Calu3 (cell line): ENCODE data around the gene SPRYD4. TPM values are rescaled to one million over a fixed set of nuclear protein-coding genes. Genes with fewer than 3 reads are reported as not detected.

Source experiments
- BruUV-seq: library from RNA; stranded (reverse); fragments of 400-500 nt; replicated peaks from 2 replicates; lab custom pipeline; 2021; lab: Mats Ljungman, UMichigan
- CTCF ChIA-PET: fragments of 300-600 bp; sonication (Branson Sonifier 250); formaldehyde crosslinking; loops from one replicate; lab custom pipeline; 2022; ENCODE audit warnings: antibody characterized with exemption; lab: Charles Lee
- DNase-seq: peaks from one replicate; pipeline ENCODE4 v3.0.0; 2022
- H3K27ac Mint-ChIP-seq: one replicate; pipeline ENCODE4 v1.8.0; 2022; ENCODE audit warnings: mixed read lengths; ENCODE audit not compliant: unreplicated experiment
- H3K27me3 Mint-ChIP-seq: one replicate; pipeline ENCODE4 v1.8.0; 2022; ENCODE audit warnings: mixed read lengths; ENCODE audit not compliant: unreplicated experiment
- H3K36me3 Mint-ChIP-seq: one replicate; pipeline ENCODE4 v1.8.0; 2022; ENCODE audit warnings: mild to moderate bottlenecking, moderate library complexity, mixed read lengths; ENCODE audit not compliant: insufficient read depth, unreplicated experiment
- H3K4me1 Mint-ChIP-seq: one replicate; pipeline ENCODE4 v1.8.0; 2022; ENCODE audit warnings: mild to moderate bottlenecking, low read depth, mixed read lengths; ENCODE audit not compliant: unreplicated experiment
- H3K4me3 Mint-ChIP-seq: one replicate; pipeline ENCODE4 v1.8.0; 2022; ENCODE audit warnings: mild to moderate bottlenecking, low read depth, moderate library complexity, mixed read lengths; ENCODE audit not compliant: unreplicated experiment
- H3K9me3 Mint-ChIP-seq: one replicate; pipeline ENCODE4 v1.8.0; 2022; ENCODE audit warnings: low read depth, mixed read lengths; ENCODE audit not compliant: unreplicated experiment
- CTCF ChIP-seq: fragments of 200-600 bp; IDR thresholded peaks from one replicate; pipeline ENCODE4 v1.8.0; 2022; ENCODE audit warnings: antibody characterized with exemption; ENCODE audit not compliant: unreplicated experiment
- intact Hi-C: fragments of 100-400 bp; cut with micrococcal nuclease; formaldehyde crosslinking; loops from one replicate; pipeline ENCODE4 v1.10.0; 2022; ENCODE audit not compliant: unreplicated experiment
- total RNA-seq: library from RNA; stranded (reverse); gene quantifications from 2 replicates; pipeline ENCODE4 v1.2.3, GENCODE V29; 2022

Gene SPRYD4
- total RNA-seq, 1 experiment from 2014 or later = 6.1 TPM

DNA sequence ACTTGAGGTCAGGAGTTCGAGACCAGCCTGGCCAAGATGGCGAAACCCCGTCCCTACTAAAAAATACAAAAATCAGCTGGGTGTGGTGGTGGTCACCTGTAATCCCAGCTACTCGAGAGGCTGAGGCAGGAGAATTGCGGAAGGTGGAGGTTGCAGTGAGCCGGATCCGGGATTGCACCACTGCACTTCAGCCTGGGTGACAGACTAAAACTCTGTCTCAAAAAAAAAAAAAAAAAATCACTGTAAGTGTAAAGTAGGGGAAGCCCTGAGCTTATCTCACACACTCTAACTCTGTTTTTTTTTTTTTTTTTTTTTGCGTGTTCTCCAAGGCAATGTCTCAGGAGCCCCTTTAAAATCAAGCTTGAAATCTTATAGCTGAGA lies 52.8 kb downstream of the SPRYD4 start:
- CTCF ChIA-PET = interaction anchor here (0.6 to 2.0 kb wide), 16 partner anchors 11 to 591 kb away, joined by 3 to 21 read pairs (median 4); no protein-coding TSS in a partner anchor

GRCh38 chr12:56521590-56522371 lies 53.4 kb downstream of the SPRYD4 start, which contains the start of gene RBMS2:
Gene RBMS2 (plus strand): TSS chr12:56521820. CDS start chr12:56522024, 204 bp downstream.
- H3K4me1 Mint-ChIP-seq = peaks cover 52% of the 10 kb centered on the region
- intact Hi-C loops = no loop called here
- H3K4me3 Mint-ChIP-seq = peak within 1 kb of the TSS; percentile 77
- H3K9me3 Mint-ChIP-seq = no peaks in the 10 kb centered on the region
- no peaks in the 10 kb centered on the region for H3K27me3 Mint-ChIP-seq
- no TSS peak for BruUV-seq
- DNase-seq = peak; percentile 81
- H3K27ac Mint-ChIP-seq = peak within 1 kb of the TSS; percentile 75
- no peak for TF ChIP-seq CTCF
- CTCF ChIA-PET = interaction anchor here (0.6 to 2.0 kb wide), 15 partner anchors 11 to 591 kb away, joined by 3 to 21 read pairs (median 4); no protein-coding TSS in a partner anchor
- peaks cover 37% of the 10 kb centered on the region for H3K36me3 Mint-ChIP-seq

More for the DNA sequence above, 52.8 kb downstream of the SPRYD4 start:
- intact Hi-C loops = no loop called here
- peak overlapping the region; percentile 75 for H3K27ac Mint-ChIP-seq
- peak overlapping the region; percentile 77 for H3K4me3 Mint-ChIP-seq
- H3K4me1 Mint-ChIP-seq = peaks cover 52% of the 10 kb centered on the region
- H3K27me3 Mint-ChIP-seq = no peaks in the 10 kb centered on the region
- BruUV-seq = no TSS peak
- no peak for DNase-seq
- no peak for TF ChIP-seq CTCF
- H3K36me3 Mint-ChIP-seq = peaks cover 32% of the 10 kb centered on the region
- no peaks in the 10 kb centered on the region for H3K9me3 Mint-ChIP-seq

- TF ChIP-seq CTCF = no peak
- Mint-ChIP-seq H3K27ac (peak overlapping the region; percentile 75), H3K4me1 (peaks cover 57% of the 10 kb centered on the region), H3K4me3 (peak overlapping the region; percentile 77), H3K36me3 (peaks cover 45% of the 10 kb centered on the region), H3K27me3 (no peaks in the 10 kb centered on the region), H3K9me3 (no peaks in the 10 kb centered on the region)
- intact Hi-C loops = no loop called here
- DNase-seq = no peak
- BruUV-seq = TSS peak; percentile 70
- CTCF ChIA-PET = interaction anchor here (0.6 to 2.0 kb wide), 3 partner anchors 19 to 114 kb away, joined by 3 to 21 read pairs (median 4); no protein-coding TSS in a partner anchor
Observed at GRCh38 chr12:56522411-56523193, 54.2 kb downstream of the SPRYD4 start.

DNA sequence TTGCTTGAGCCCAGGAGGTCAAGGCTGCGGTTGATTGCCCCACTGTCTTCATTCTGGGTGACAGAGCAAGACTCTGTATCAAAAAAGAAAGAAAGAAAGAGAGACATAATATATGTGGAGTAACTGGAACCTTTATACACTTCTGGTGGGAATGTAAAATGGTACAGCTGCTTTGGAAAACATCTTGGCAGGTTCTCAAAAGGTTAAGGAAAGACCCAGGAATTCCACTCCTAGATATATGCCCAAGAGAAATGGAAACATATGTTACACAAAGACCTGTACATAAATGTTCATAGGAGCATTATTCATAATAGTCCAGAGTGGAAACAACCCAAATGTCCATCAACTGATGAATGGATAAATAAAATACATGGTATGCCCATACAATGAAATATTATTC lies 60.5 kb downstream of the SPRYD4 start:
- Mint-ChIP-seq H3K27me3 (no peaks in the 10 kb centered on the region), H3K9me3 (no peaks in the 10 kb centered on the region), H3K27ac (peak overlapping the region; percentile 93), H3K4me1 (peaks cover 49% of the 10 kb centered on the region), H3K36me3 (peaks cover 38% of the 10 kb centered on the region), H3K4me3 (no peak overlapping the region)
- CTCF ChIA-PET = interaction anchor here (0.6 kb wide), 1 partner anchor 43 kb away, joined by 4 read pairs; no protein-coding TSS in a partner anchor
- BruUV-seq = no TSS peak
- no peak for DNase-seq
- intact Hi-C loops = no loop called here
- no peak for TF ChIP-seq CTCF
